Aorta (tissue), 5 donors: ENCODE data around the gene SLC25A52. TPM values are rescaled to one million over a fixed set of nuclear protein-coding genes. Genes with fewer than 3 reads are reported as not detected.
"Not testable (repeated sequence)": the region's sequence is repeated elsewhere in the genome, so short reads cannot be mapped to it uniquely, and the experiment has no call there.

ENCODE experiments used
- ATAC-seq: fragments of 200-7000 bp; cut with Tn5 transposase; one replicate; pipeline ENCODE4 v1.9.1; 2022; ENCODE audit warnings: moderate library complexity; ENCODE audit not compliant: low FRiP score
- DNase-seq, 2 donors: peaks; one replicate each; pipeline ENCODE4 v3.0.0-alpha.2; 2020
- H3K27ac ChIP-seq, 2 donors: one replicate each; pipeline ENCODE4 v1.5.1; 2013; ENCODE audit warnings: low read length in 2 of 2, mild to moderate bottlenecking in 2 of 2, moderate library complexity in 2 of 2, control low read depth in 1 of 2, inconsistent platforms in 1 of 2, low read depth in 1 of 2
- H3K27me3 ChIP-seq, 2 donors: one replicate each; pipeline ENCODE4 v1.6.1; 2013; ENCODE audit warnings: control low read depth in 1 of 2, low read length in 1 of 2, mild to moderate bottlenecking in 1 of 2, moderate library complexity in 1 of 2; ENCODE audit not compliant: insufficient read depth in 2 of 2, control insufficient read depth in 1 of 2
- H3K36me3 ChIP-seq, 2 donors: one replicate each; pipeline ENCODE4 v1.6.1; 2013; ENCODE audit warnings: control low read depth in 1 of 2, low read length in 1 of 2, mild to moderate bottlenecking in 1 of 2; ENCODE audit not compliant: insufficient read depth in 2 of 2, control insufficient read depth in 1 of 2
- H3K4me1 ChIP-seq, 2 donors: one replicate each; pipeline ENCODE4 v1.6.1; 2013; ENCODE audit warnings: low read length in 2 of 2, control low read depth in 1 of 2, mild to moderate bottlenecking in 1 of 2, moderate library complexity in 1 of 2; ENCODE audit not compliant: insufficient read depth in 2 of 2, control insufficient read depth in 1 of 2
- H3K4me3 ChIP-seq, 2 donors: one replicate each; pipeline ENCODE4 v1.5.1; 2013; ENCODE audit warnings: low read length in 2 of 2, control low read depth in 1 of 2, mild to moderate bottlenecking in 1 of 2
- H3K9me3 ChIP-seq: one replicate; pipeline ENCODE4 v1.6.1; 2013; ENCODE audit warnings: mild to moderate bottlenecking, low read length; ENCODE audit not compliant: control insufficient read depth
- WGBS, 2 donors: extraction: QIAGEN DNeasy Blood & Tissue Kit; methylation state at CpG; one replicate each; pipeline ENCODE4 v1.1.7; 2013; 5-methylcytosine and 5-hydroxymethylcytosine counted together
- intact Hi-C, 2 donors: fragments of 100-400 bp; cut with DNase I; formaldehyde crosslinking; loops; one replicate each; pipeline versions ENCODE4 v1.14.2 to v1.15.0; 2022
- polyA plus RNA-seq, 2 donors: library from polyadenylated mRNA; stranded (reverse); fragments of 200-250 nt; gene quantifications; one replicate each; pipeline ENCODE4 v1.2.3, GENCODE V29; 2013
- total RNA-seq, 2 donors: library from RNA; stranded (reverse); fragmentation: NEBNext Ultra II Directional; extraction: Animal tissue kit (Norgen Biotek cat#: 25700); gene quantifications; one replicate each; pipeline ENCODE4 v1.2.1, GENCODE V29; 2021
- donor health status: healthy with polysubstance abuse.
- donor health status: Bipolar disorder and iron deficiency.
- donor health status: DM: no; HTN: no; CAD: no.
- donor health status: DM: no; HTN: no; CAD: no.
- donor health status: DM: yes; HTN: yes; CAD: no.

Gene SLC25A52
- total and polyA plus RNA-seq, 4 donors: 0.36 TPM; not detected in 3

GRCh38 chr18:31746396-31746795 lies 14.3 kb downstream of the SLC25A52 start:
- no peak for DNase-seq
- H3K4me1 ChIP-seq: no peaks in the 10 kb centered on the region
- H3K9me3 ChIP-seq: no peaks in the 10 kb centered on the region
- no peak overlapping the region for H3K4me3 ChIP-seq
- H3K27ac ChIP-seq: no peak overlapping the region
- 66 to 76% methylated on average over 4 of the region's 4 CpGs for WGBS, 2 donors
- ATAC-seq: no peak
- intact Hi-C loops: loop anchor here (10.0 kb wide), 1 partner anchor 228 kb away; no protein-coding TSS in a partner anchor
- H3K27me3 ChIP-seq: no peaks in the 10 kb centered on the region
- H3K36me3 ChIP-seq: no peaks in the 10 kb centered on the region

DNA sequence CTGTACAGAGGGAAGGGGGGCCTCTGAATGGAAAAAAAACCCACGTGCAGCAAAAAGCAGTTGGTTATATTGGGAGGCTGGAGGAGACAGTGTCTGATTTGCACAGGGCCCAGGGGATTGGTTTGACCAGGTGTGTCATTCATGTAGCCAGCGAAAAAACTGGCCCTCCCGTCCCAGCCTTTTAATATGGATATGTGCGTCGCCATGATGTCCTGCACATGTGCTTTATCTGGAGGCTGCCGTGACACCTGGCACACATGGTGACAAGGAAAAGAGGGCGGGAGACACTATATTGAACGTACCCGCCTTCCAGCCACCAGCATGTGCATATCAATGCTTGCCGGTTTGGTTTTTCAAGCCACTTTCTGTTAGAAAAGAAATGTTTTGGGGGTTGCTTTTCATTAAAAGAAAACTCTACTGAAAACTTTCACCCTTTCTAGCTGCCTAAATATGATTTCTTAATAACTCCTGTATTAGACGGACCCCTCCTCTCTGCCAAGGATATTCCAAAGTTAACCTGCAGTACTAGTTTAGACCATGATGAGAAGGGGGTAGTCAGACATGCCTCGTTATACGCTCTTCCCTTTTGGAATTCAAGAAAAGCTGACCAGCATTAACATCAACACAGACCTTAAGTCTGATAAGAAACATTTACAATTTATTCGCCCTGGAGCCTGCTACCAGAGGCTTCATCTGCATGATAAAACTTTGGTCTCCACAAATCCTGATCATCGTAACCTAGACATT lies 16.2 kb downstream of the SLC25A52 start:
- no peaks in the 10 kb centered on the region for H3K9me3 ChIP-seq
- DNase-seq: no peak
- intact Hi-C loops: loop anchor here (10.0 kb wide), 1 partner anchor 230 kb away; no protein-coding TSS in a partner anchor
- no peak for ATAC-seq
- H3K27me3 ChIP-seq: no peaks in the 10 kb centered on the region
- no peak overlapping the region for H3K4me3 ChIP-seq
- H3K27ac ChIP-seq: no peak overlapping the region
- H3K36me3 ChIP-seq: no peaks in the 10 kb centered on the region
- WGBS, 2 donors: 86 to 89% methylated on average over 15 of the region's 15 CpGs
- H3K4me1 ChIP-seq: no peaks in the 10 kb centered on the region

GRCh38 chr18:31743600-31743999 lies 17.1 kb downstream of the SLC25A52 start:
- H3K36me3 ChIP-seq, H3K27ac ChIP-seq, H3K4me3 ChIP-seq, ATAC-seq, H3K9me3 ChIP-seq, H3K27me3 ChIP-seq, H3K4me1 ChIP-seq, DNase-seq: not testable (repeated sequence)
- intact Hi-C loops: loop anchor here (10.0 kb wide), 1 partner anchor 231 kb away; no protein-coding TSS in a partner anchor
- 56 to 85% methylated on average over 2 to 5 of the region's 5 CpGs for WGBS, 2 donors

DNA sequence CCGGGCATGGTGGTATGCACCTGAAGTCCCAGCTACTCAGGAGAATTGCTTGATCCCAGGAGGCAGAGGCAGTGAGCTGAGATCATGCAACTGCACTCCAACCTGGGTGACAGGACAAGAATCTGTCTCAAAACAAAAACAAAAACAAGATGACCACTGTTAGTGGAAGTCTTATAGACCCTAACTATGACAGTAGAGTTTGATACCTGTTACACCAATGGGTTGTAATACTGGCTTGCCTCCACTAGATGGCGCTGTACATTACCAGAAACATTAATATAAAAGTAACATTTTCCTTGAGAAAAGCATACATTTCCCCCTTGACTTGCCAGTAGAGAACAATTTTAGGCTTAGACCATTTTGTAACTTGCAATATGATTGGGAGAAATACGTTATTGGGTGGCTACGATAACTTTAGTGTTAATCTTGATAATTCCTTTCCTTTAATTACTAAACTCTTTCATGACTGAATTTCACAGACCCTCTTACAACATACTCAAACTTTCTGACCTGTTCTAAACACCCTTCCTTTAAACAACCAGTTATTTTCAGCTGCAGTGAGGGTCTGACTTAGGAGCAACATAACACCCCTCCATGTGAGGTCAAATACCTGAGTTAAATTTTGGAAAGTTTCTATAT lies 19.5 kb downstream of the SLC25A52 start:
- H3K27ac ChIP-seq: no peak overlapping the region
- 55 to 56% methylated on average over 4 of the region's 4 CpGs for WGBS, 2 donors
- H3K4me1 ChIP-seq: no peaks in the 10 kb centered on the region
- H3K9me3 ChIP-seq: peaks cover 1% of the 10 kb centered on the region
- DNase-seq (no peak), ATAC-seq (no peak)
- no peaks in the 10 kb centered on the region for H3K27me3 ChIP-seq
- H3K4me3 ChIP-seq: no peak overlapping the region
- intact Hi-C loops: loop anchor here (10.0 kb wide), 1 partner anchor 234 kb away; no protein-coding TSS in a partner anchor
- H3K36me3 ChIP-seq: no peaks in the 10 kb centered on the region

DNA sequence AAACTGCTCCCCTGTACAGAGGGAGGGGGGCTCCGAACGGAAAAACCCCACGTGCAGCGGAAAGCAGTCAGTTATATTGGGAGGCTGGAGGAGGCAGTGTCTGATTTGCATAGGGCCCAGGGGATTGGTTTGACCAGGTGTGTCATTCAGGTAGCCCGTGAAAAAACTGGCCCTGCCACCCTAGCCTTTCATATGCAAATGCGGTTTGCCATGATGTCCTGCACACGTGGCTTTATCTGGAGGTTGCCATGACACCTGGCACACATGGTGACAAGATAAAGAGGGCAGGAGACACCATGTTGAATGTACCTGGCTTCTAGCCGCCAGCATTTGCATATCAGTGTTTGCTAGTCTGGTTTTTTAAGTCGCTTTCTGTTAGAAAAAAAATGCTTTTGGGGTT lies 20.5 kb downstream of the SLC25A52 start:
- ATAC-seq: no peak
- intact Hi-C loops: loop anchor here (10.0 kb wide), 1 partner anchor 235 kb away; no protein-coding TSS in a partner anchor
- 89 to 91% methylated on average over 9 of the region's 9 CpGs for WGBS, 2 donors
- Histone ChIP-seq H3K36me3 (no peaks in the 10 kb centered on the region), H3K4me1 (no peaks in the 10 kb centered on the region), H3K27me3 (no peaks in the 10 kb centered on the region), H3K27ac (no peak overlapping the region), H3K4me3 (no peak overlapping the region), H3K9me3 (peaks cover 1% of the 10 kb centered on the region)
- DNase-seq: no peak

- no peaks in the 10 kb centered on the region for H3K27me3 ChIP-seq
- peaks cover 1% of the 10 kb centered on the region for H3K9me3 ChIP-seq
- H3K4me1 ChIP-seq: no peaks in the 10 kb centered on the region
- no peak overlapping the region for H3K27ac ChIP-seq
- DNase-seq: no peak
- H3K36me3 ChIP-seq: no peaks in the 10 kb centered on the region
- ATAC-seq: no peak
- WGBS, 2 donors: 51 to 57% methylated on average over 3 of the region's 3 CpGs
- H3K4me3 ChIP-seq: no peak overlapping the region
- intact Hi-C loops: loop anchor here (10.0 kb wide), 1 partner anchor 235 kb away; no protein-coding TSS in a partner anchor
These were observed 21.0 kb downstream of the SLC25A52 start for GRCh38 chr18:31739651-31740050.

GRCh38 chr18:31738460-31739407 lies 21.9 kb downstream of the SLC25A52 start:
- Histone ChIP-seq H3K9me3 (peaks cover 1% of the 10 kb centered on the region), H3K4me1 (no peaks in the 10 kb centered on the region), H3K4me3 (no peak overlapping the region), H3K27me3 (no peaks in the 10 kb centered on the region), H3K36me3 (no peaks in the 10 kb centered on the region), H3K27ac (no peak overlapping the region)
- ATAC-seq (no peak), DNase-seq (no peak)
- 93% methylated on average over 11 of the region's 11 CpGs for WGBS, 2 donors
- intact Hi-C loops: no loop called here

- WGBS, 2 donors: 55 to 91% methylated on average over 2 of the region's 2 CpGs
- no peaks in the 10 kb centered on the region for H3K4me1 ChIP-seq
- ATAC-seq: no peak
- intact Hi-C loops: no loop called here
- H3K4me3 ChIP-seq: no peak overlapping the region
- peaks cover 1% of the 10 kb centered on the region for H3K9me3 ChIP-seq
- no peak for DNase-seq
- no peaks in the 10 kb centered on the region for H3K36me3 ChIP-seq
- no peaks in the 10 kb centered on the region for H3K27me3 ChIP-seq
- H3K27ac ChIP-seq: no peak overlapping the region
These were observed 24.1 kb downstream of the SLC25A52 start for GRCh38 chr18:31736630-31737029.
